ENCODE results near the gene CTSH.
"Not testable (repeated sequence)": the region's sequence is repeated elsewhere in the genome, so short reads cannot be mapped to it uniquely, and the experiment has no call there.

The CTSH gene

GRCh38 chr15:78880813-78881212 is 64.0 kb downstream of the CTSH start:
- Mint-ChIP-seq H3K27ac (no peak overlapping the region), H3K4me1 (peaks cover 19% of the 10 kb centered on the region), H3K9me3 (no peaks in the 10 kb centered on the region), H3K4me3 (no peak overlapping the region), H3K36me3 (peaks cover 14% of the 10 kb centered on the region), H3K27me3 (no peaks in the 10 kb centered on the region)
- DNase-seq (ENCODE audit: low spot score in 2 of 2): no peak
- ATAC-seq (ENCODE audit: low read depth): no peak

GRCh38 chr15:78880242-78880533 is 64.7 kb downstream of the CTSH start:
- no peak for ATAC-seq (ENCODE audit: low read depth)
- no peaks in the 10 kb centered on the region for H3K27me3 Mint-ChIP-seq
- H3K27ac Mint-ChIP-seq: no peak overlapping the region
- no peak overlapping the region for H3K4me3 Mint-ChIP-seq
- peaks cover 15% of the 10 kb centered on the region for H3K36me3 Mint-ChIP-seq
- DNase-seq (ENCODE audit: low spot score in 2 of 2): no peak
- no peaks in the 10 kb centered on the region for H3K9me3 Mint-ChIP-seq
- peaks cover 23% of the 10 kb centered on the region for H3K4me1 Mint-ChIP-seq

- Mint-ChIP-seq H3K4me1 (peaks cover 26% of the 10 kb centered on the region), H3K36me3 (peaks cover 13% of the 10 kb centered on the region), H3K27me3 (no peaks in the 10 kb centered on the region), H3K27ac (peak overlapping the region; percentile 63), H3K4me3 (peak overlapping the region; percentile 2), H3K9me3 (no peaks in the 10 kb centered on the region)
- ATAC-seq (ENCODE audit: low read depth) (no peak), DNase-seq (ENCODE audit: low spot score in 2 of 2) (no peak)
Measured at GRCh38 chr15:78879517-78880241, 65.2 kb downstream of the CTSH start.

- no peak for ATAC-seq (ENCODE audit: low read depth)
- peaks cover 11% of the 10 kb centered on the region for H3K36me3 Mint-ChIP-seq
- peaks cover 31% of the 10 kb centered on the region for H3K4me1 Mint-ChIP-seq
- H3K27ac Mint-ChIP-seq: peak overlapping the region; percentile 75
- no peaks in the 10 kb centered on the region for H3K27me3 Mint-ChIP-seq
- no peak for DNase-seq (ENCODE audit: low spot score in 2 of 2)
- H3K4me3 Mint-ChIP-seq: peak overlapping the region; percentile 33
- no peaks in the 10 kb centered on the region for H3K9me3 Mint-ChIP-seq
Measured at GRCh38 chr15:78878356-78878755, 66.5 kb downstream of the CTSH start.

- ATAC-seq (ENCODE audit: low read depth); H3K36me3 Mint-ChIP-seq; H3K27ac Mint-ChIP-seq; DNase-seq (ENCODE audit: low spot score in 2 of 2); H3K9me3 Mint-ChIP-seq; H3K27me3 Mint-ChIP-seq: not testable (repeated sequence)
- H3K4me3 Mint-ChIP-seq: peak overlapping the region; percentile 57
- peaks cover 29% of the 10 kb centered on the region for H3K4me1 Mint-ChIP-seq
Measured at GRCh38 chr15:78876954-78877353, 67.9 kb downstream of the CTSH start.

- H3K9me3 Mint-ChIP-seq: no peaks in the 10 kb centered on the region
- no peak for DNase-seq (ENCODE audit: low spot score in 2 of 2)
- H3K36me3 Mint-ChIP-seq: peaks cover 4% of the 10 kb centered on the region
- peaks cover 31% of the 10 kb centered on the region for H3K4me1 Mint-ChIP-seq
- H3K27me3 Mint-ChIP-seq: no peaks in the 10 kb centered on the region
- peak overlapping the region; percentile 96 for H3K4me3 Mint-ChIP-seq
- no peak for ATAC-seq (ENCODE audit: low read depth)
- H3K27ac Mint-ChIP-seq: peak overlapping the region; percentile 100
Measured at GRCh38 chr15:78875107-78875914, 69.5 kb downstream of the CTSH start.

GRCh38 chr15:78873793-78874765 is 70.8 kb downstream of the CTSH start:
- Mint-ChIP-seq H3K4me3 (peak overlapping the region; percentile 96), H3K36me3 (peaks cover 2% of the 10 kb centered on the region), H3K4me1 (peaks cover 29% of the 10 kb centered on the region), H3K9me3 (no peaks in the 10 kb centered on the region), H3K27me3 (no peaks in the 10 kb centered on the region), H3K27ac (peak overlapping the region; percentile 100)
- ATAC-seq (ENCODE audit: low read depth) (no peak), DNase-seq (ENCODE audit: low spot score in 2 of 2) (peak in 1 of 2 donors; percentile 25)

- Mint-ChIP-seq H3K36me3 (peaks cover 2% of the 10 kb centered on the region), H3K27ac (peak overlapping the region; percentile 100), H3K4me3 (peak overlapping the region; percentile 96), H3K4me1 (peaks cover 27% of the 10 kb centered on the region), H3K27me3 (no peaks in the 10 kb centered on the region), H3K9me3 (no peaks in the 10 kb centered on the region)
- peak; percentile 84 to 86 for DNase-seq (ENCODE audit: low spot score in 2 of 2)
- ATAC-seq (ENCODE audit: low read depth): peak; percentile 68
Measured at GRCh38 chr15:78872972-78873792, 71.7 kb downstream of the CTSH start.

- no peaks in the 10 kb centered on the region for H3K9me3 Mint-ChIP-seq
- ATAC-seq (ENCODE audit: low read depth) (peak; percentile 78), DNase-seq (ENCODE audit: low spot score in 2 of 2) (peak; percentile 93 to 96)
- H3K4me1 Mint-ChIP-seq: peaks cover 20% of the 10 kb centered on the region
- peaks cover 2% of the 10 kb centered on the region for H3K36me3 Mint-ChIP-seq
- H3K27me3 Mint-ChIP-seq: no peaks in the 10 kb centered on the region
- peak within 1 kb of the TSS; percentile 96 for H3K4me3 Mint-ChIP-seq
- peak within 1 kb of the TSS; percentile 100 for H3K27ac Mint-ChIP-seq
Measured at GRCh38 chr15:78872155-78872971, 72.5 kb downstream of the CTSH start, which contains the start of gene MORF4L1. MORF4L1 (plus strand) TSS chr15:78872890; CDS start chr15:78873018, 128 bp downstream.

- not testable (repeated sequence) for H3K9me3 Mint-ChIP-seq; DNase-seq (ENCODE audit: low spot score in 2 of 2); H3K36me3 Mint-ChIP-seq; H3K27ac Mint-ChIP-seq; H3K27me3 Mint-ChIP-seq; ATAC-seq (ENCODE audit: low read depth)
- Mint-ChIP-seq H3K4me1 (peaks cover 20% of the 10 kb centered on the region), H3K4me3 (peak overlapping the region; percentile 11)
Measured at GRCh38 chr15:78871483-78872127, 73.2 kb downstream of the CTSH start.

Data from memory B cell (primary cell).